ENCODE data around the gene LANCL2. TPM values are rescaled to one million over a fixed set of nuclear protein-coding genes. Genes with fewer than 3 reads are reported as not detected.

Gene LANCL2
- total RNA-seq, 1 donor from 2014 or later = 11.6 TPM

- Mint-ChIP-seq H3K4me1 (ENCODE audit: unreplicated experiment) (peaks cover 9% of the 10 kb centered on the region), H3K4me3 (ENCODE audit: unreplicated experiment) (no peak overlapping the region), H3K27ac (ENCODE audit: unreplicated experiment) (no peak overlapping the region), H3K27me3 (ENCODE audit: unreplicated experiment) (peaks cover 6% of the 10 kb centered on the region), H3K9me3 (ENCODE audit: unreplicated experiment) (no peaks in the 10 kb centered on the region), H3K36me3 (ENCODE audit: unreplicated experiment) (no peaks in the 10 kb centered on the region)
- DNase-seq (ENCODE audit: extremely low spot score, unreplicated experiment) = no peak
- no peak for TF ChIP-seq CTCF (IDR thresholded peaks at IDR 0.05)
These were observed 2.2 kb upstream of the LANCL2 start for GRCh38 chr7:55362927-55363326.

GRCh38 chr7:55363386-55364170 is 1.6 kb upstream of the LANCL2 start:
- H3K36me3 Mint-ChIP-seq (ENCODE audit: unreplicated experiment) = no peaks in the 10 kb centered on the region
- TF ChIP-seq CTCF (IDR thresholded peaks at IDR 0.05) = no peak
- no peaks in the 10 kb centered on the region for H3K9me3 Mint-ChIP-seq (ENCODE audit: unreplicated experiment)
- no peak overlapping the region for H3K27ac Mint-ChIP-seq (ENCODE audit: unreplicated experiment)
- H3K4me3 Mint-ChIP-seq (ENCODE audit: unreplicated experiment) = peak overlapping the region; percentile 89
- DNase-seq (ENCODE audit: extremely low spot score, unreplicated experiment) = peak; percentile 85
- H3K27me3 Mint-ChIP-seq (ENCODE audit: unreplicated experiment) = peaks cover 6% of the 10 kb centered on the region
- peaks cover 9% of the 10 kb centered on the region for H3K4me1 Mint-ChIP-seq (ENCODE audit: unreplicated experiment)

GRCh38 chr7:55365675-55366460 is 731 bp downstream of the LANCL2 start:
- H3K27ac Mint-ChIP-seq (ENCODE audit: unreplicated experiment) = peak overlapping the region; percentile 98
- no peaks in the 10 kb centered on the region for H3K9me3 Mint-ChIP-seq (ENCODE audit: unreplicated experiment)
- no peaks in the 10 kb centered on the region for H3K27me3 Mint-ChIP-seq (ENCODE audit: unreplicated experiment)
- DNase-seq (ENCODE audit: extremely low spot score, unreplicated experiment) = peak; percentile 98
- peak overlapping the region; percentile 90 for H3K4me3 Mint-ChIP-seq (ENCODE audit: unreplicated experiment)
- H3K4me1 Mint-ChIP-seq (ENCODE audit: unreplicated experiment) = peaks cover 9% of the 10 kb centered on the region
- H3K36me3 Mint-ChIP-seq (ENCODE audit: unreplicated experiment) = no peaks in the 10 kb centered on the region
- peak; percentile 45 for TF ChIP-seq CTCF (IDR thresholded peaks at IDR 0.05)

GRCh38 chr7:55366461-55367070 is 1.4 kb downstream of the LANCL2 start:
- Mint-ChIP-seq H3K36me3 (ENCODE audit: unreplicated experiment) (no peaks in the 10 kb centered on the region), H3K27me3 (ENCODE audit: unreplicated experiment) (no peaks in the 10 kb centered on the region), H3K4me1 (ENCODE audit: unreplicated experiment) (peaks cover 9% of the 10 kb centered on the region), H3K9me3 (ENCODE audit: unreplicated experiment) (no peaks in the 10 kb centered on the region), H3K27ac (ENCODE audit: unreplicated experiment) (peak overlapping the region; percentile 98), H3K4me3 (ENCODE audit: unreplicated experiment) (peak overlapping the region; percentile 90)
- no peak for DNase-seq (ENCODE audit: extremely low spot score, unreplicated experiment)
- TF ChIP-seq CTCF (IDR thresholded peaks at IDR 0.05) = no peak

Data from osteocyte (in vitro differentiated cells).